ENCODE data around the gene EXOC3. TPM values are rescaled to one million over a fixed set of nuclear protein-coding genes. Genes with fewer than 3 reads are reported as not detected.
A peak's percentile ranks its signal among the peaks of the same experiment; 100 is the strongest.

The EXOC3 gene
- total and polyA plus RNA-seq, 10 of the 15 experiments (the other 5 are each of a cell fraction or from before 2014, with no cell fraction given) = 1.6 to 53.0 (median 27.9) TPM

DNA sequence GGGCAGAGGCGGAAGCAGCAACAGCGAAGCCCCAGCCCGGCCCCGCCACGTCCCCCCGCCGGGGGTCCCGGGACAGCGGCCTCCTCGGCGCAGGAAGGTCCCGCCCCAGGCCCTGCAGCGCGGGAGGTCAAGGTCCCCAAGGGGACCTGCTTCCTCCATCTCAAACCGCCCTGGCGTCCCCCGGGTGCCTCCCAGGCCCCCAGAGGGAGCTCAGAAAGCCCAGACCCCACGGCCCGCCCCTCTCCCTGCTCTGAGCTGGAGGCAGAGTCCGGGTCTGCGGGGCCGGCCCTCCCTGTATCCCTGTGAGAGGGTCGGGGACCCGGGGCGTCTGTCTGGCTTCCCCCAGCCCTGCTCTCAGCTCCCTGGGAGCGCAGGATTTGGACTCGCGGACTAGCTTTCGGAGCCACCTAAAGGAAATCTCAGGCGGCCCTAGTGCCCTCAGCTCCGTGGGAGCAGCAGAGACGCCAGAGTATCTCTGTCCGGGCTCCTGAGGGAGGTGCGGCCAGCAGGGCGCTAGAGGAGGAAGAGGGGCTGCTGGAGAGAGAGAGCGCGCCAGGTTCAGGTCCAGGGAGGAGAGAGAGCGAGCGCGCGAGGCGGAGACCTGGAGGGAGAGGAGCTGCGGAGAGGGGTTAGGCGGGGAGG, 30.7 kb downstream of the EXOC3 start (continued):
- TF ChIP-seq ZNF384 (IDR thresholded peaks at IDR 0.05; ENCODE audit: borderline replicate concordance, low read depth, low read length) (no peak), POLR2AphosphoS5 (IDR thresholded peaks at IDR 0.05; ENCODE audit: low read length) (no peak), SMC3 (IDR thresholded peaks at IDR 0.05; ENCODE audit: borderline replicate concordance, low read length) (peak; percentile 2; the same call in 1 of the 2 replicates), SREBF1 (IDR thresholded peaks at IDR 0.05; ENCODE audit: low read length) (no peak), MEF2B (IDR thresholded peaks at IDR 0.05; ENCODE audit: partially characterized antibody, poor library complexity, severe bottlenecking) (peak; percentile 60), LARP7 (IDR thresholded peaks at IDR 0.05) (0 out of 2 replicates have a peak, but pooled peaks have one; percentile 69), MTA3 (IDR thresholded peaks at IDR 0.05; ENCODE audit: borderline replicate concordance, low read length) (no peak), ASH2L (IDR thresholded peaks at IDR 0.05; ENCODE audit: borderline replicate concordance, low read depth) (no peak), DPF2 (IDR thresholded peaks at IDR 0.05) (no peak; the same call in none of the 2 replicates), RFX5 (IDR thresholded peaks at IDR 0.05; ENCODE audit: low read depth, low read length) (no peak), ZNF207 (IDR thresholded peaks at IDR 0.05; ENCODE audit: borderline replicate concordance) (no peak), RAD21 (IDR thresholded peaks at IDR 0.05; ENCODE audit: insufficient read depth, low read depth, low read length) (no peak), YY1 (IDR thresholded peaks at IDR 0.05; ENCODE audit: low read depth, low read length) (no peak), POLR2A (IDR thresholded peaks at IDR 0.05; ENCODE audit: low read depth, low read length) (no peak), EP300 (IDR thresholded peaks at IDR 0.05; ENCODE audit: borderline replicate concordance in 1 of 2, control insufficient read depth in 1 of 2, low read depth in 2 of 2, low read length in 2 of 2) (no peak), HDAC6 (IDR thresholded peaks at IDR 0.05; ENCODE audit: unreplicated experiment) (peak; percentile 52), RB1 (IDR thresholded peaks at IDR 0.05; ENCODE audit: borderline replicate concordance) (no peak), BACH1 (IDR thresholded peaks at IDR 0.05; ENCODE audit: borderline replicate concordance) (0 out of 2 replicates have a peak, but pooled peaks have one; percentile 12), HCFC1 (IDR thresholded peaks at IDR 0.05; ENCODE audit: low read length) (no peak)
- TF ChIP-seq, protein P1, sequence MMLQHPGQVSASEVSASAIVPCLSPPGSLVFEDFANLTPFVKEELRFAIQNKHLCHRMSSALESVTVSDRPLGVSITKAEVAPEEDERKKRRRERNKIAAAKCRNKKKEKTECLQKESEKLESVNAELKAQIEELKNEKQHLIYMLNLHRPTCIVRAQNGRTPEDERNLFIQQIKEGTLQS (IDR thresholded peaks at IDR 0.05; ENCODE audit: borderline replicate concordance, extremely low read depth, low read depth, low read length) = no peak
- TF ChIP-seq, protein P2, sequence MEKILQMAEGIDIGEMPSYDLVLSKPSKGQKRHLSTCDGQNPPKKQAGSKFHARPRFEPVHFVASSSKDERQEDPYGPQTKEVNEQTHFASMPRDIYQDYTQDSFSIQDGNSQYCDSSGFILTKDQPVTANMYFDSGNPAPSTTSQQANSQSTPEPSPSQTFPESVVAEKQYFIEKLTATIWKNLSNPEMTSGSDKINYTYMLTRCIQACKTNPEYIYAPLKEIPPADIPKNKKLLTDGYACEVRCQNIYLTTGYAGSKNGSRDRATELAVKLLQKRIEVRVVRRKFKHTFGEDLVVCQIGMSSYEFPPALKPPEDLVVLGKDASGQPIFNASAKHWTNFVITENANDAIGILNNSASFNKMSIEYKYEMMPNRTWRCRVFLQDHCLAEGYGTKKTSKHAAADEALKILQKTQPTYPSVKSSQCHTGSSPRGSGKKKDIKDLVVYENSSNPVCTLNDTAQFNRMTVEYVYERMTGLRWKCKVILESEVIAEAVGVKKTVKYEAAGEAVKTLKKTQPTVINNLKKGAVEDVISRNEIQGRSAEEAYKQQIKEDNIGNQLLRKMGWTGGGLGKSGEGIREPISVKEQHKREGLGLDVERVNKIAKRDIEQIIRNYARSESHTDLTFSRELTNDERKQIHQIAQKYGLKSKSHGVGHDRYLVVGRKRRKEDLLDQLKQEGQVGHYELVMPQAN (conservative IDR thresholded peaks at IDR 0.05) = 0 out of 2 replicates have a peak, but pooled peaks have one; percentile 61
- TF ChIP-seq, protein P3, sequence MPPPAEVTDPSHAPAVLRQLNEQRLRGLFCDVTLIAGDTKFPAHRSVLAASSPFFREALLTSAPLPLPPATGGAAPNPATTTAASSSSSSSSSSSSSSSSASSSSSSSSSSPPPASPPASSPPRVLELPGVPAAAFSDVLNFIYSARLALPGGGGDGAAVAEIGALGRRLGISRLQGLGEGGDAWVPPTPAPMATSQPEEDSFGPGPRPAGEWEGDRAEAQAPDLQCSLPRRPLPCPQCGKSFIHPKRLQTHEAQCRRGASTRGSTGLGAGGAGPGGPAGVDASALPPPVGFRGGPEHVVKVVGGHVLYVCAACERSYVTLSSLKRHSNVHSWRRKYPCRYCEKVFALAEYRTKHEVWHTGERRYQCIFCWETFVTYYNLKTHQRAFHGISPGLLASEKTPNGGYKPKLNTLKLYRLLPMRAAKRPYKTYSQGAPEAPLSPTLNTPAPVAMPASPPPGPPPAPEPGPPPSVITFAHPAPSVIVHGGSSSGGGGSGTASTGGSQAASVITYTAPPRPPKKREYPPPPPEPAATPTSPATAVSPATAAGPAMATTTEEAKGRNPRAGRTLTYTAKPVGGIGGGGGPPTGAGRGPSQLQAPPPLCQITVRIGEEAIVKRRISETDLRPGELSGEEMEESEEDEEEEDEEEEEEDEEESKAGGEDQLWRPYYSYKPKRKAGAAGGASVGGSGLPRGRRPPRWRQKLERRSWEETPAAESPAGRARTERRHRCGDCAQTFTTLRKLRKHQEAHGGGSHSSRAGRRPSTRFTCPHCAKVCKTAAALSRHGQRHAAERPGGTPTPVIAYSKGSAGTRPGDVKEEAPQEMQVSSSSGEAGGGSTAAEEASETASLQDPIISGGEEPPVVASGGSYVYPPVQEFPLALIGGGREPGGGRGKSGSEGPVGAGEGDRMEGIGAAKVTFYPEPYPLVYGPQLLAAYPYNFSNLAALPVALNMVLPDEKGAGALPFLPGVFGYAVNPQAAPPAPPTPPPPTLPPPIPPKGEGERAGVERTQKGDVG (CRISPR knock-in tag; IDR thresholded peaks at IDR 0.05) = no peak
- TF ChIP-seq, protein P4, sequence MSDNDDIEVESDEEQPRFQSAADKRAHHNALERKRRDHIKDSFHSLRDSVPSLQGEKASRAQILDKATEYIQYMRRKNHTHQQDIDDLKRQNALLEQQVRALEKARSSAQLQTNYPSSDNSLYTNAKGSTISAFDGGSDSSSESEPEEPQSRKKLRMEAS (IDR thresholded peaks at IDR 0.05; ENCODE audit: low read depth, low read length) = no peak
